Gastrocnemius medialis (tissue), 4 donors: ENCODE results near the gene SDK2.

Experiments
- CTCF ChIP-seq, 5 experiments: fragments of 450-650 bp in 3 of 5; fragments of 200-600 bp in 2 of 5; sonication (generic) in 2 of 5; IDR thresholded peaks in 4 of 5; conservative IDR thresholded peaks in 1 of 5; 1 replicate in 4 of 5; 2 replicates in 1 of 5; pipeline ENCODE4 v1.5.1; 2016 to 2019; ENCODE audit warnings: antibody characterized with exemption in 5 of 5, mild to moderate bottlenecking in 3 of 5, moderate library complexity in 3 of 5
- POLR2A ChIP-seq, 2 donors: fragments of 450-650 bp; IDR thresholded peaks; one replicate each; pipeline ENCODE4 v1.6.1; 2017; ENCODE audit warnings: antibody characterized with exemption in 2 of 2, mild to moderate bottlenecking in 2 of 2, moderate library complexity in 2 of 2

GRCh38 chr17:73642659-73643000, 1.6 kb downstream of the SDK2 start:
- TF ChIP-seq POLR2A (IDR thresholded peaks at IDR 0.05) (no peak), CTCF (IDR thresholded peaks at IDR 0.05 in 4 of 5, conservative IDR thresholded peaks at IDR 0.05 in 1 of 5) (no peak)
